HEK293T (cell line): ENCODE results near the gene RIT2.

Source experiments
- BHLHE40 ChIP-seq: fragments of 450-650 bp; IDR thresholded peaks from 2 replicates; pipeline ENCODE4 v1.6.1; 2016; ENCODE audit warnings: mild to moderate bottlenecking, moderate library complexity, borderline replicate concordance
- ELF4 ChIP-seq: fragments of 450-650 bp; IDR thresholded peaks from 2 replicates; pipeline ENCODE4 v1.6.1; 2017; ENCODE audit warnings: antibody characterized with exemption
- FOXK2 ChIP-seq: fragments of 450-650 bp; IDR thresholded peaks from 2 replicates; pipeline ENCODE4 v1.6.1; 2016; ENCODE audit warnings: mild to moderate bottlenecking
- FOXM1 ChIP-seq: fragments of 450-650 bp; IDR thresholded peaks from 2 replicates; pipeline ENCODE4 v1.6.1; 2017; ENCODE audit warnings: mild to moderate bottlenecking, borderline replicate concordance
- HDGF ChIP-seq: fragments of 450-650 bp; IDR thresholded peaks from 2 replicates; pipeline ENCODE4 v1.6.1; 2017; ENCODE audit warnings: antibody characterized with exemption, borderline replicate concordance
- SP1 ChIP-seq: fragments of 450-650 bp; IDR thresholded peaks from 2 replicates; pipeline ENCODE4 v1.6.1; 2017
- SUZ12 ChIP-seq: fragments of 450-650 bp; IDR thresholded peaks from 2 replicates; pipeline ENCODE4 v1.6.1; 2016; ENCODE audit warnings: mild to moderate bottlenecking
- ZNF384 ChIP-seq: fragments of 450-650 bp; IDR thresholded peaks from 2 replicates; pipeline ENCODE4 v1.6.1; 2016
- TF ChIP-seq, protein P1 (sequence below): fragments of 450-650 bp; IDR thresholded peaks from 2 replicates; pipeline ENCODE4 v1.6.1; 2016

DNA sequence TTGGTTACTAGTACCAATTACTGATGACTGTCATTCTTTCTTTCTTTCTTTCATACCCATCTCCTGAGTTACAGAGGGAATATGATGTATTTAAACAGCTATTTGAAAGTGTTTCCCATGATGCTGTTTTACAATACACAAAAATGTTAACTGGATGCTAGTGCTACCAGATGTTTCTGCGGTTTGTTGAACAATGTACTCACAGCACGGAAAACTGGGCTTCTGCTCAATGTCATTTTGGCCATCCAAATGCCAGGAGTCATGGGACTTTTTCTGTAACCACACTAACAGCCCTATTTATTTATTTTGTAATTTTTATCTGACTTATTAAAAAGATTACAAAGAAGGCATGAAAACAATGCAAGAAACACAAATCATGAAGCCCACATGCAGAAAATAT lies 313.8 kb downstream of the RIT2 start:
- no peak for TF ChIP-seq BHLHE40
- no peak for TF ChIP-seq FOXM1
- TF ChIP-seq ZNF384 = no peak
- no peak for TF ChIP-seq HDGF
- TF ChIP-seq ELF4 = no peak
- TF ChIP-seq, protein P1, sequence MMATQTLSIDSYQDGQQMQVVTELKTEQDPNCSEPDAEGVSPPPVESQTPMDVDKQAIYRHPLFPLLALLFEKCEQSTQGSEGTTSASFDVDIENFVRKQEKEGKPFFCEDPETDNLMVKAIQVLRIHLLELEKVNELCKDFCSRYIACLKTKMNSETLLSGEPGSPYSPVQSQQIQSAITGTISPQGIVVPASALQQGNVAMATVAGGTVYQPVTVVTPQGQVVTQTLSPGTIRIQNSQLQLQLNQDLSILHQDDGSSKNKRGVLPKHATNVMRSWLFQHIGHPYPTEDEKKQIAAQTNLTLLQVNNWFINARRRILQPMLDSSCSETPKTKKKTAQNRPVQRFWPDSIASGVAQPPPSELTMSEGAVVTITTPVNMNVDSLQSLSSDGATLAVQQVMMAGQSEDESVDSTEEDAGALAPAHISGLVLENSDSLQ = no peak
- TF ChIP-seq SUZ12 = no peak
- no peak for TF ChIP-seq SP1
- TF ChIP-seq FOXK2 = no peak
